ENCODE results near the gene BBS5. TPM values are rescaled to one million over a fixed set of nuclear protein-coding genes. Genes with fewer than 3 reads are reported as not detected.

Gene BBS5
- total RNA-seq, 6 experiments from 2014 or later = 1.7 to 3.5 (median 2.3) TPM

DNA sequence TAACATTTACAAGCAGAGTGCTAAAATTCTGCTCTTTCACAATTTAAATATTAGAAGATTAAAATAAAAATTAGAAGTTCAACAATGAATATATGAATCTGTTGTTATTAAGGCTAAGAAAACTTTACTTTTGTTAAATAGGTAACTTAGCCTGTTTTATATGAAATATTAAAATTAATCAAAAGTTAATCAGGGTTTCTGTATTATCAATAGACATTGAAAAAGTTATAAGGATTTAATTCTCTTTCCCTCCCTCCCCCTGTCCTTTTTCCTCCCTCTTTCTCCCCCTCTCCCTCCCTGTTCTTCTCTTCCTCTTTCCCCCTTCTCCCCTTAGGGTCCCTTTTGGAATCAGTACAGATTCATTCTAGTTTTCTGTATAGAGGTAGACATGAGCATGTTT is 12.1 kb downstream of the BBS5 start:
- peaks cover 0 to 8% (median 0%) of the 10 kb centered on the region in 4 donors for H3K4me1 ChIP-seq
- no peak overlapping the region for H3K27ac ChIP-seq
- intact Hi-C loops (cut with DNase I) = no loop called here
- H3K27me3 ChIP-seq = no peaks in the 10 kb centered on the region
- DNase-seq (no peak), ATAC-seq (no peak)
- no peak overlapping the region for H3K4me3 ChIP-seq
- no peaks in the 10 kb centered on the region for H3K9me3 ChIP-seq
- H3K36me3 ChIP-seq = no peaks in the 10 kb centered on the region
- no peak for TF ChIP-seq CTCF (IDR thresholded peaks at IDR 0.05)
- TF ChIP-seq POLR2A (IDR thresholded peaks at IDR 0.05) = no peak

- Histone ChIP-seq H3K4me3 (no peak overlapping the region), H3K9me3 (no peaks in the 10 kb centered on the region), H3K27ac (peak overlapping the region in 1 of 3 donors; percentile 3), H3K36me3 (no peaks in the 10 kb centered on the region), H3K27me3 (no peaks in the 10 kb centered on the region), H3K4me1 (peaks cover 0 to 8% (median 0%) of the 10 kb centered on the region in 4 donors)
- 42% methylated on average over 2 of the region's 2 CpGs for WGBS (ENCODE audit: insufficient coverage, low coverage, low lambda C conversion rate, missing lambda C conversion rate)
- intact Hi-C loops (cut with DNase I) = no loop called here
- TF ChIP-seq POLR2A (IDR thresholded peaks at IDR 0.05) = no peak
- TF ChIP-seq CTCF (IDR thresholded peaks at IDR 0.05) = no peak
- DNase-seq = no peak
- peak; percentile 49 to 90 (median 75) for ATAC-seq
Observed at GRCh38 chr2:169493360-169493759, 14.1 kb downstream of the BBS5 start.

DNA sequence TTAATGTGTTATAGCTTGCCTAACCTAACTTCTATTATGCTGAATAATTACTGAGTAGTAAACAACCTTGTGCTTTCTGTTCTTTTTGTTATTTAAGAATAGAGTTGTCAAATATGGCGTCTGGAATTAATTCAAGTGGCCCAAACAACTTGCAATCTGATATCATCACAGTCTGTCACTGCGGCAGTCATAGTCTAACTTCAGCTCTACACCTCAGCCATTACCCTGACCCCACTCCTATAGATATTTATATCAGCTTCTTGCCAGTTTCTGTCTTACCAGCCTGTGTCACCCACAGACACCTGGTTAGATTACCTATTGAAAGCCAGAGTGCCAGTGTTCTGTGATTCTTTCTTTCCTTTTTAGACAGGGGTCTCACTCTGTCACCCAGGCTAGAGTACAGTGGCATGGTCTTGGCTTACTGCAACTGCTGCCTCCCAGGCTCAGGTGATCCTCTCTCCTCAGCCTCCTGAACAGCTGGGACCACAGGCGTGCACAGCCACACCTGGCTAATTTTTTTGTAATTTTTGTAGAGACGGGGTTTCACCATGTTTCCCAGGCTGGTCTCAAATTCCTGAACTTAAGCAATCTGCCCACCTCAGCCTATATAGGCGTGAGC is 16.1 kb downstream of the BBS5 start:
- 86% methylated on average over 2 of the region's 5 CpGs for WGBS (ENCODE audit: insufficient coverage, low coverage, low lambda C conversion rate, missing lambda C conversion rate)
- no peaks in the 10 kb centered on the region for H3K9me3 ChIP-seq
- H3K36me3 ChIP-seq = no peaks in the 10 kb centered on the region
- no peaks in the 10 kb centered on the region for H3K27me3 ChIP-seq
- no peak overlapping the region for H3K27ac ChIP-seq
- ATAC-seq (no peak), DNase-seq (no peak)
- H3K4me1 ChIP-seq = peaks cover 0 to 8% (median 0%) of the 10 kb centered on the region in 4 donors
- intact Hi-C loops (cut with DNase I) = no loop called here
- no peak for TF ChIP-seq POLR2A (IDR thresholded peaks at IDR 0.05)
- TF ChIP-seq CTCF (IDR thresholded peaks at IDR 0.05) = no peak
- H3K4me3 ChIP-seq = no peak overlapping the region

DNA sequence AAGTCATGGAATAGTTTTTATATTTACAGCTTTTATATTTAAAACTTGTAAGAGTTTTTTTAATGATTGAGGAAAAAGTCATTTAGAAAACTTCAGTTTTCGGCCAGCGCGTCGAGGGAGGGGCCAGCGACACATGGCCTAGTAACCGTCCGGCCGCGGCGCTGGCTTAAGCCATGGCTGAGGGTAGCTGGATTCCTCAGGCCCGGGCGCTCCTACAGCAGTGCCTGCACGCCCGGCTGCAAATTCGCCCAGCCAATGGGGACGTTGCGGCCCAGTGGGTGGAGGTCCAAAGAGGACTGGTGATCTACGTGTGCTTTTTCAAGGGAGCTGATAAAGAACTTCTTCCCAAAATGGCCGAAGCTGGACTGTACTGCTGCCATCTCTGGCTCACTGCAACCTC is 25.4 kb downstream of the BBS5 start:
- WGBS (ENCODE audit: insufficient coverage, low coverage, low lambda C conversion rate, missing lambda C conversion rate) = 95% methylated on average over 10 of the region's 19 CpGs
- DNase-seq (no peak), ATAC-seq (no peak)
- H3K27me3 ChIP-seq = no peaks in the 10 kb centered on the region
- H3K4me1 ChIP-seq = no peaks in the 10 kb centered on the region
- no peaks in the 10 kb centered on the region for H3K9me3 ChIP-seq
- H3K36me3 ChIP-seq = peaks cover 0 to 7% (median 0%) of the 10 kb centered on the region in 4 donors
- no peak overlapping the region for H3K4me3 ChIP-seq
- no peak for TF ChIP-seq POLR2A (IDR thresholded peaks at IDR 0.05)
- TF ChIP-seq CTCF (IDR thresholded peaks at IDR 0.05) = no peak
- H3K27ac ChIP-seq = no peak overlapping the region
- intact Hi-C loops (cut with DNase I) = no loop called here

DNA sequence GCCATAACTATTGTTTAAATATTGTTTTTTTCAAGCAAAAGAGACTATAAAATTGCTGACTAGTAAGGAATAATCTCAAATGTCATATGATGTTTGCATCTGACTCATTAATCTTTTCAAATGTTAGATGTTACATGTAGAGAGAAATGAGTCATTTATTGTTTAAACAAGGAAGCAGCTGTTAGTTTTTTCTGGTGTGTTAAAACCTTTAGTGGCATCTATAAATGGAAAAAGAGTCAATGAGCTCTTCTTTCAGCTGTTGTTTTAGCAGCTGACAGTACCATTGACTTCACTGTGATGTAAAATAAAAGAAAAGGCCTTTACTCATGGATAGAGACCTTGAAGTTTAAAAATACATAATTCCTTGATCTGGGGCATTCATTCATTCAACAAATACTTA is 28.4 kb downstream of the BBS5 start:
- Histone ChIP-seq H3K9me3 (no peaks in the 10 kb centered on the region), H3K36me3 (no peaks in the 10 kb centered on the region), H3K4me1 (no peaks in the 10 kb centered on the region), H3K27me3 (no peaks in the 10 kb centered on the region), H3K4me3 (no peak overlapping the region), H3K27ac (no peak overlapping the region)
- DNase-seq = no peak
- TF ChIP-seq CTCF (IDR thresholded peaks at IDR 0.05) (no peak), POLR2A (IDR thresholded peaks at IDR 0.05) (no peak)
- ATAC-seq = peak in 1 of 4 donors; percentile 89
- intact Hi-C loops (cut with DNase I) = no loop called here
